Umbilical cord (tissue), 2 donors: ENCODE data around the gene GDPD1. TPM values are rescaled to one million over a fixed set of nuclear protein-coding genes. Genes with fewer than 3 reads are reported as not detected.
A peak's percentile ranks its signal among the peaks of the same experiment; 100 is the strongest.
"Not testable (repeated sequence)": the region's sequence is repeated elsewhere in the genome, so short reads cannot be mapped to it uniquely, and the experiment has no call there.

Experiments
- DNase-seq: peaks from one replicate; pipeline ENCODE4 v3.0.0-alpha.2; 2015; ENCODE audit warnings: low spot score
- total RNA-seq: library from RNA; depleted of rRNA; stranded (reverse); fragments of >200 nt; gene quantifications from one replicate; pipeline ENCODE4 v1.2.3, GENCODE V29; 2014; ENCODE audit warnings: low replicate concordance; ENCODE audit not compliant: insufficient read depth

Gene GDPD1
- total RNA-seq = not detected

- peak; percentile 96 for DNase-seq
These were observed at the start of gene GDPD1 for GRCh38 chr17:59220328-59221158. GDPD1 (plus strand) TSS chr17:59220511; CDS start chr17:59220610, 99 bp downstream.

GRCh38 chr17:59172436-59173004, 47.8 kb upstream of the GDPD1 start:
- DNase-seq = no peak

GRCh38 chr17:59174671-59175070, 45.6 kb upstream of the GDPD1 start:
- DNase-seq = no peak

DNA sequence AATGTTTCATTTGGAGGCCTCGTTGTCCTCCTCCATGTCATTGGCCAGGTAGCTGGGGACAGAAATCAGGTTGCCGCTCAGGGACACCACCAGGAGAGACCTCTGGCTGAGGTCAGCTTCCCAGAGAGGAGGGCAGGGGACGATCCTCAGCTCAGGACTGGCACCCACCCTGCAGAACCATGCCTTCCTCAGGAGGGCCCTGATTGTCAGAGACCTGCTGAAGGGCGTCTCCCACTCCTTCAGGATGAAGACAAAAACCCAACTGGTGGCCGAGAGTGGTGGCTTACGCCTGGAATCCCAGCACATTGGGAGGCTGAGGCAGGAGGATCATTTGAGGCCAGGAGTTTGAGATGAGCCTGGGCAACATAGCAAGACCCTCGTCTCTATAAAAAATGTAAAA, 45.2 kb upstream of the GDPD1 start:
- no peak for DNase-seq

GRCh38 chr17:59178266-59178985, 41.9 kb upstream of the GDPD1 start:
- DNase-seq = no peak

DNA sequence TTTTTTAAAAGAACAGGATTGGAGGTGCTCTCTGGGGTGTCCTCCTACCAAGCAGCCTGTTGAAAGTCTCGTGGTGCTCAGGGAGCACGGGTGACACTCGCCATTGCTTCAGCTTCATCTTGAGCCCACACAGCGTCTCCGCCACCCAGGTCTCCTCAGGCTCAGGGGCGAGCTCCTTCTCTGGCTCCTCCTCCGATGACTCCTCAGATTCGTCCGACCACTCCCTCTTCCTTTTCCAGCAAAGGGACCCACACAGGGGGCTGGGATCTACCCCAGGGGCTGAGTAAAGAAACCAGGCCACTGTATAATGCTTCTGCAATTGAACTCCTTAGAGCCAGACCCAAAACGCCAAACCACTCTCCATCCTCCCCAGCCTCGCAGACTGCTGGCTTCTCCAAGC, 40.7 kb upstream of the GDPD1 start:
- DNase-seq = not testable (repeated sequence)

DNA sequence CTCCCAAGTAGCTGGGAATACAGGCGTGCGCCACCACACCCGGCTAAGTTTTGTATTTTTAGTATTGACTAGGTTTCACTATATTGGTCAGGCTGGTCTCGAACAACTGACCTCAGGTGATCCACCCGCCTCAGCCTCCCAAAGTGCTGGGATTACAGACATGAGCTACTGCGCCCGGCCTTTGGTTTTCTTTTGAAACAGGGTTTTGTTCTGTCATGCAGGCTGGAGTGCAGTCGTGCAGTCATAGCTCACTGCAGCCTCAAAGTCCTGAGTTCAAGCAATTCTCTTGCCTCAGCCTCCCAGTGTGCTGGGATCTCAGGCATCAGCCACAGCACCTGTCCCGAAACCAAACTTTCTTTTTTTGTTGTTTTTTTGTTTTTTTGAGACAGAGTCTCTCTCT, 39.7 kb upstream of the GDPD1 start:
- DNase-seq = no peak

DNA sequence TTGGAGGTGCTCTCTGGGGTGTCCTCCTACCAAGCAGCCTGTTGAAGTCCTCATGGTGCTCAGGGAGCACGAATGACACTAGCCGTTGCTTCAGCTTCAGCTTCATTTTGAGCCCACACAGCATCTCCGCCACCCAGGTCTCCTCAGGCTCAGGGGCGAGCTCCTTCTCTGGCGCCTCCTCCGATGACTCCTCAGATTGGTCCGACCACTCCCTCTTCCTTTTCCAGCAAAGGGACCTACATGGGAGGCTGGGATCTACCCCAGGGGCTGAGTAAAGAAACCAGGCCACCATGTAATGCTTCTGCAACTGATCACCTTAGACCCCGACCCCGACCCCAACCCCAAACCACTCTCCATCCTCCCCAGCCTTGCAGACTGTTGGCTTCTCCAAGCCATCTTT, 38.8 kb upstream of the GDPD1 start:
- no peak for DNase-seq

- DNase-seq = no peak
These were observed 34.3 kb upstream of the GDPD1 start for GRCh38 chr17:59185997-59186396.

DNA sequence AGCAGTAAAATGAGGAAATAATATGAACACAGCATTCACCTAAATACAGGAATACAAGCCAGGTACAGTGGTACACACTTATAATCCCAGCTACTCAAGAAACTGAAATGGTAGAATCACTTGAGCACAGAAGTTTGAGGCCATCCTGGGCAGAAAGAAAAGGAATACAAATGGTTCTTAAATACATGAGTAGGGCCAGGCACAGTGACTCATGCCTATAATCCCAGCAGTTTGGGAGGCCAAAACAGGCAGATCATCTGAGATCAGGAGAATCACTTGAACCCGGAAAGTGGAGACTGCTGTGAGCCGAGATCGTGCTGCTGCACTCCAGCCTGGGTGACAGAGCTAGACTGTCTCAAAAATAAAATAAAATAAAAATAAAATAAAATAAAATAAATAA, 33.5 kb upstream of the GDPD1 start:
- peak; percentile 68 for DNase-seq

- no peak for DNase-seq
These were observed 29.5 kb upstream of the GDPD1 start for GRCh38 chr17:59190806-59191205.

DNA sequence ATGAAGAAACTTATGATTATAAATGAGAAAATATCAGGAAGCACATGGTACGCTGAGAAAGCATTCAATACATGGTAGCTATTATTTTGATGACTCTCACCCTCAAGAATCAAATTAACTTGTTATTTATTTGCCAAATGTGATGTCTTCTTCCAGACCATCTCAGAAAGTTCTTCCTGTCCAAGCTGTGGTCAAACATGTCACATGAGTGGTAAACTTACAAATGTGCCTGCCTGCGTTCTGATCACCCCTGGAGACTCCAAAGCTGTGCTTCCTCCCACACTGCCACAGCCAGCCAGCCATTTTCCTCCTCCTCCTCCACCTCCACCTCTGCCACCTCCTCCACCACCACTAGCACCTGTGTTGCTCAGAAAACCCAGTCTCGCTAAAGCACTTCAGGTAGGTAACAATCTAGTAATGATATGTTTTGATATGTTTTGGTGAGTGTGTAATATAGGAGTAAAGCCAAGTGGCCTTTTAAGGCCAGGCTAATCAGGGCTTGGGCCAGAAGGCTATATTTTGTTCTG, 26.9 kb upstream of the GDPD1 start:
- DNase-seq = no peak

DNA sequence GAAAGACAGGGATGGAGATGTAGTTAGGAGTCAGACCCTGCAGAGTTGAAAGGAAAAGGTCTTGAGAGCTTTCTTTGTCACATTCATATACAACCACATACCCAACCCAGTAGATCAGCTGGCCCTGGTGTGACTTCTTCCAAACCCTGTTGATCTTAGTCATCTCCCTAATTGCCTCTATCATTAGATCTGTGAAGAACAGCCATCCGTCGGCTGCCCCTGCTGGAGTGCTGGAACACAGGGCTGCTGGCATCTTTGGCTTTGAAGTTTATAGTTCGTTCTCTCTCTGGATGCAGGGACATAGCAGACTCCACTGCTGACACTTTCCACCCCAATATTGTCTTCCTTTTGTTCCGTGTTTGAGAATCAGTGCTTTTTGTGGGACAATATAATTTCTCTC, 20.9 kb upstream of the GDPD1 start:
- DNase-seq = no peak

GRCh38 chr17:59202320-59202719, 18.0 kb upstream of the GDPD1 start:
- DNase-seq = no peak

DNA sequence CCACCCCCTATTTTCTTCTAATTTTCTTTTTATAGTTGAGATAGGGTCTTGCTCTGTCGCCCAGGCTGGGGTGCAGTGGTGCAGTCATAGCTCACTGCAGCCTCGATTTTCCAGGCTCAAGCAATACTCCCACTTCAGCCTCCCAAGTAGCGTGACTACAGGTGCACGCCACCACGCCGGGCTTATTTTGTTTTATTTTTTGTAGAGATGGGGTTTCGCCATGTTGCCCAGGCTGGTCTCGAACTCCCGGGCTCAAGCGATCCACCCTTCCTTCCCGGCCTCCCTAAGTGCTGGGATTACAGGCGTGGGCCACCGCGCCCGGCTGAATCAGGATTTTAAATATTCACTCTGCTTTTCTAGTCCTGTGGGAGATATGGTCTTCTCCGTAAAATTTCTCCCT, 941 bp upstream of the GDPD1 start:
- no peak for DNase-seq

DNA sequence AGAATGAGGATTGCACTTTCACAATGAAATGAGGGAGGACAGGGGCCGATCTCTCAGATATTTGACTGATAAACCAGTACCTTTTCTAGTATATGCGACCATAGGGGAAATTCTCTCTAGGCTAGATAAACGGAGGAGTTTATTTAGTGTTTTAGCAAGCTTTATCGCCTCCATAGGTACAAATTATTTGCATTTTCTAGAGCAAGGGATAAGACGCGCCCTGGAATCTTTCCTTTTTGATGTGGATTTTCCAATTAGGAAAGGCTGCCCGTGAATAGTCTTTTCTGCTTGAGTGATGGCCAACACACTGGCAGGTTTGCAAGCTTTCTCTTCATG, 351 bp upstream of the GDPD1 start:
- no peak for DNase-seq

- no peak for DNase-seq
These were observed 992 bp downstream of the GDPD1 start for GRCh38 chr17:59221159-59221847.

DNA sequence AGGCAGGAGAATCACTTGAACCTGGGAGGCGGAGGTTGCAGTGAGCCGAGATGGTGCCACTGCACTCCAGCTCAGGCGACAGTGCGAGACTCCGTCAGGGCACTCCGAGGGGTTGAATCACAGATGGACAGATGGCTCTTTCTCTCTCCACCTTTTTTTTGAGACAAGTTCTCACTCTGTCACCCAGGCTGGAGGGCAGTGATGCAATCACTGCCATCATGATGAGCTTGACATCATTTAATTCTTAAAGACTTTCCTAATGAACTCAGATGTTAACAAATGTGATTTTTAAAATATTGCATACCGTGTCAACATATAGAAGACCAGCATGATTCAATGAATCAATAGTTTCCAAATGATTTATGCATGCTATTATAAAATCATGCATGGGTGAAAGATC, 3.5 kb downstream of the GDPD1 start:
- no peak for DNase-seq

- not testable (repeated sequence) for DNase-seq
These were observed 8.3 kb downstream of the GDPD1 start for GRCh38 chr17:59228588-59228987.

DNA sequence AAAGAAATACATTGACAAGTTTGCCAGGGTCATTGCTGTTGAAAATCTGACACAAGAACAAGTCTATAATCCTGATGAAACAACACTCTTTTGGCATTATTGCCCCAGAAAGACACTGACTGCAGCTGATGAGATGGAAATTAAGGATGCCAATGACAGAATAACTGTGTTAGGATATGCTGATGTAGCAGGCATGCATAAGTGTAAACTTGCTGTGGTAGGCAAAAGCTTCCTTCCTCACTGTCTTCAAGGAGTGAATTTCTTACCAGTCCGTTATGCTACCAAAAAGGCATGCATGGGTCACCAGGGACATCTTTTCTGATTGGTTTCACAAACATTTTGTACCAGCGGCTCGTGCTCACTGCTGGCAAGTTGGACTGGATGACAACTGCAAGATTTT, 10.5 kb downstream of the GDPD1 start:
- DNase-seq = no peak

DNA sequence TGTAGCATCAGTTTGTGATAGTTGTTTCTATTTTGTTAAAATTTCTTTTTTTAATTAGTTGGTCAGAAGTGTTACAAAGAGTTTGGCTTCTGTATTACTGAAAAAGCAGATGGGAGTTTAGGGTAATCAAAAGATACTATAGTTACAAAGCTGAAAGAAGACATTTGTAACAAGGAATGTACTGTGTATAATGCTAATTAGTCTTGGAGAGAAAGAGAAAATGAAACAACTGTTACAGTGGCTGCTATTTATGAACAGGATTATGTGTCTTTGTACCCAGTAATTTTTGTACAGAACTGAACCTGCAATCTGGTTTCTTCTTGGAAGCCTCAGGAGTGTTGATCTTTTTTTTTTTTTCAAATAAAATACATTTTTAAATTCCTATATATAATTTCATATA, 14.3 kb downstream of the GDPD1 start:
- DNase-seq = no peak

DNA sequence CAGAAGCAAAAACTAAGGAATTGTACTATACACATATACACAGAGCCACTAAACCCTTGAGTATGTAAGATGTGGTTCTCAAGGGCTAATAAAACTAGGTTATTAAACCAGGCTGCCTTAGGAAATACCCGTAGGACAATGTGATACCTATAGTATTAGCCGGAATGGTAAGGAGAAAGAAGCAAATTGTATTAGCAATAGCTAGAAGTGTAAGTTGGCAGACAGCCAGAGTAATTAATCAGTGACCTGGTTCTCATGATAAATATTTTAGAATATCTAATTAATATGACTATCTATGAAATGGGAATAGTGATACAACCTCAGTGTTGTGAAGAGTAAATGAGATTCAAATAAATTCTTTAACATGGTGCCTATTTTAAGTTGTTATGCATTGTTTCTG, 18.6 kb downstream of the GDPD1 start:
- DNase-seq = no peak
